ENCODE data around the gene CHURC1.

Gene CHURC1

GRCh38 chr14:64914237-64915028, at the start of gene CHURC1:
CHURC1 (plus strand) TSS chr14:64914455; CDS start chr14:64914496, 41 bp downstream.
- DNase-seq = peak; percentile 98

DNA sequence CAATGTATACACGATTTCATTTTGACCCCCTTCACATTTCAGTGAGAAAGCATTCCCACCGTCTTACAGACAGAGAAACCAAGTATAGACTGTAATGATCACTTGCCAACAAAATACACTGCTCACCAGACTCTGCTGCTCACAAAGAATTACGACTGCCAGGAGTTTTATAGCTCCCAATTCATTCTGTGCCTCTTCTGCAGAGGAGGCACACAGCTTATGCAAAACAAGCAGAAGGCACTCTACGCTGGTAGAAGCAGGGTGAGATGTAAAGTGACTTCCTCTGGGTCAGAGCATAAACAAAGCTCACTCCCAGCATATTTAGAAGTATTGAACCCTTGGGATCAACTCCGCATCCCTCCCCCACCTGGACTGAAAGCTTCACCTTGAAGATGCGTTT, 49.1 kb upstream of the CHURC1 start:
- no peak for DNase-seq

GRCh38 chr14:64865992-64866391, 48.3 kb upstream of the CHURC1 start:
- DNase-seq = no peak

DNA sequence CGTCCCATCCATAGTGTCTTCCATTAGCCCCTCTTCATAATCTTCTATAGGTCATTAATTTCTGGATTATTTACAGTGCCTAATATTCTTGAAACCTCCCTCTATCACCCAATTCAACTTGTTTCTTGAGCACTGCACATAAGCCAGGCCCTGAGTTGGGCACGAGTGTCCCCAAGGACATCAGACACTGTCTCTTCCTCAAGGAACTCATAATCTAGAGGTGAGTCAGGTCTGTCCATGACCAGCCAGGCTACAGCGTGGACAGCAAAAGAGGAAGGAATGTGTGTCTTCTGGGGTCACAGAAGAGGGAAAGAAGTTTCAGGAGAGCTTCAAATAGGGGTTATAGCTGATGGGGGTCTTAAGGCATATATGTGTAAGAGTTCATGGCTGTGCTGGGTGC, 47.1 kb upstream of the CHURC1 start:
- DNase-seq = no peak

- DNase-seq = no peak
These were observed 45.9 kb upstream of the CHURC1 start for GRCh38 chr14:64868379-64868778.

GRCh38 chr14:64868841-64869240, 45.4 kb upstream of the CHURC1 start:
- DNase-seq = no peak

DNA sequence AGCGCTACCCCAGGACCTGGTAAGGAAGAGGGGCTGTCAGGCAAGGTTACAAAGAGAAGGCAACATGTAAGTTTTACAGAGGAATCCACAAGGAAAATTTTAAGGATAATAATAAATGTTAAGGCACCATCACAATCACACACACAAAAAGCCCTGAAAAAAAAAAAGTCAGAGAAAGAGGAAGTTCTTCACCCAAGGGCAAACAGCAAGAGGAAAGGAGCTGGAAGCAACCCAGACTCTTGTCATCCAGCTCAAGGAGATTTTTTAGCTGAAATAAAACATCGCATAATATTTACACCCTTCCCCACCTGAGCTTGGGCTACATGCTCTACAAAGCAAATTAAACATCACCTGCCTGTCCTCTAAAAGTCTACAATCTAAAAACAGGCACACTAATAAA, 44.1 kb upstream of the CHURC1 start:
- DNase-seq = no peak

DNA sequence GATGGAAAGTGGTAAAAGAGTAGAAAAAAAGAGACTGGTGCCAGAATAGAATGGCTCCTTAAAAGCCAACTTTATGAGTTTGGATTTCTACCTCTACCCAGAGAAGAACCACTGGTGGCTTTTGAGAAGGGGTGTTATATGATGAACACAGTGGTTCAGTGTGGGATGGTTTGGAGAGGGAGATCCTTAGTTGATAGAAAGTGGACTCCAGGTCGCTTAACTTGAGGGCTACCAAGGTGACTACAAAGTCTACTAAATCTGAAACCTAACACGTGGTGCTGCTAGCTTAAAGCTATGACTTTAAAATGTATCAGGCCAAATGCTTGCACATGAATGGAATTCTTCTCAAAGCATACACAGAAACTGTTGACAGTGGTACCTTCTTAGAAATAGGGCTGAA, 42.9 kb upstream of the CHURC1 start:
- no peak for DNase-seq

- no peak for DNase-seq
These were observed 40.6 kb upstream of the CHURC1 start for GRCh38 chr14:64873506-64874219.

DNA sequence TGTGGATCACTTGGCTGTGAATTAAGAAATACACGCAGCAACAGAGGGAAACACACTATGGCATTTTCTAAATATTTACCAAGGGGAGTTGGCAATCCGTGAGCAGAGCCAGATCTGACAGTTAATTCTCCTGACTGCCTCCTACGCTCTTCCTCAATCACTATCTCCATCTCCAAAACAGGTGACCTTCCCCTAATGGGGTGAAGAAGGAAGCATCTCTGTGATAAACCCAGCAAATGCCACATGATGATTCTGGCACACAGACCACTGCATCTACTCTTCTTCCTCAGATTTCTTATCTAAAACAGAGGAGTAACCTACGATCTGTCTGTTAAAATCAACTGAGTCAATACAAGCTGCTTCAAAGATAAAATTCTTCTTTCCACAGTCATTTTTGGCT, 38.9 kb upstream of the CHURC1 start:
- no peak for DNase-seq

GRCh38 chr14:64877846-64878245, 36.4 kb upstream of the CHURC1 start:
- no peak for DNase-seq

DNA sequence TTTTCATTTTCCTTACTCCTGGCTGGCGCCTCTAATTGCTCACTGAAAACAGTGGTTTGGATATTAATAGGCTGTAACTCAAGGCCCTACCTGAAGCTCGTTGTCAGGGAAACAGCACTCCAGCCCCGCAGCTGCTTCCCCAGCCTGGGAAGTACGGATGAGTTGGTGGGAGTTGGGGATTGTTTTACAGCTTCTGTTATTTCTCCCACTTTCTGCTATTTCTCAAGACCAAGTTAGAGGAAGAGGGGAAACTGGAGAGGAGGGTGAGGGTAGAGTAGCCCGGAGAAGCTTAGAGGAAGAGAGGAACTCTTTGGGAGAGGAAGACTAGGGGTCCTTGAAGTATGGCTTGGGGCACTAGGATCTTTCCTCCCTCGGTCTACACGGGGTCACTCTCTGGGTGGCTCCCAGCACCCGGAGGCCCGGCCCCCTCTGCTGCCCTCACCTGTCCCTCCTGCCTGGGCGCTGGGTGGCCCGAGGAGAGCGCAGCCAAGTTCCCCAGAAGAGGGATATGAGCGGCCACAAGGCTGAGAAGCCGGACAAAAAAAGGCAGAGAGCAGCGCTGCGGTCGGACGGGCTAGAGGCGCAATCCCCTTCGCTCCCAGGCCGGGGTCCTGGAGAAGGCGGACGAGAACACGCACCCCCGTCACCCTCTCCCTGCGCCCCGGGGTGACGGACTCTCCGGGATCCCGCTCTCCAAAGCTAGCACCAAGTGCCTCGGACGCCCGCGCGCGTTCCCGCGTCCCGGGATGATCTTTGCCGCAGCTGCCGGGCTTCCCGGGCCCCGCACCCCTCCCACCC, 35.2 kb upstream of the CHURC1 start:
- DNase-seq = peak; percentile 15

- peak; percentile 17 for DNase-seq
These were observed 34.5 kb upstream of the CHURC1 start, which contains the start of gene SPTB for GRCh38 chr14:64879635-64880220. SPTB (minus strand) TSS chr14:64879907; CDS start chr14:64823094, 56,813 bp downstream.

- DNase-seq = peak; percentile 59
These were observed 33.8 kb upstream of the CHURC1 start for GRCh38 chr14:64880221-64881121.

GRCh38 chr14:64885559-64885958, 28.7 kb upstream of the CHURC1 start:
- no peak for DNase-seq

- DNase-seq = no peak
These were observed 24.9 kb upstream of the CHURC1 start for GRCh38 chr14:64889352-64889751.

DNA sequence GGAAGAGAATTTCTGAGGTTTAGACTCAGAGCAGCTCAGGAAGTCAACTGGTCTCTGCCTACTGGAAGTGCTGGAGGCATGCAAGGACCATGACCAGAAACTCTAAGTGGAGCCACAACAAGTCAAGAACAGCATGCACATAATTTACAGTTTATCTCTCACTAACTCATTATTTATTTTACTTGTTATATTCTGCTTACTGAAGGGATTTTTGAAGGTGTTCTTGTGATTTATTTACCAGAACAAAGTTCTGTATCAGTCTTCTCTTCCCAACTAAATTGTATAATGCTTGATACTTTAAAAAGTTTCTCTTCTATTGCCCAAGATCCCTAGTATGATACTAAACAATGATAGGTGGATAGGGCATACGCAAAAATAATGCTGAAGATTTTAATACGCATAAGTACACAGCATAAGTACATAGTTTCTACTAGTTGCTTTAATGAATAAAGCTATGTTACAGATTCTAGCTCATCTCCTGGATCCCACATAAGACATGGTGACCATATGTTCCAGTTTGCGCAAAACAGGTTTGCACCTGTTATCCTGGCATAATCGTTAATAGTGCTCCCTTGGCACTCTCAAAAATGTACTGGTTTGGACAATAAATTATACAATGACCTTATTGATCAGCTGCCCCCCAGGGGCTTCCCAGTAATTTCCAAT, 22.9 kb upstream of the CHURC1 start:
- DNase-seq = no peak

DNA sequence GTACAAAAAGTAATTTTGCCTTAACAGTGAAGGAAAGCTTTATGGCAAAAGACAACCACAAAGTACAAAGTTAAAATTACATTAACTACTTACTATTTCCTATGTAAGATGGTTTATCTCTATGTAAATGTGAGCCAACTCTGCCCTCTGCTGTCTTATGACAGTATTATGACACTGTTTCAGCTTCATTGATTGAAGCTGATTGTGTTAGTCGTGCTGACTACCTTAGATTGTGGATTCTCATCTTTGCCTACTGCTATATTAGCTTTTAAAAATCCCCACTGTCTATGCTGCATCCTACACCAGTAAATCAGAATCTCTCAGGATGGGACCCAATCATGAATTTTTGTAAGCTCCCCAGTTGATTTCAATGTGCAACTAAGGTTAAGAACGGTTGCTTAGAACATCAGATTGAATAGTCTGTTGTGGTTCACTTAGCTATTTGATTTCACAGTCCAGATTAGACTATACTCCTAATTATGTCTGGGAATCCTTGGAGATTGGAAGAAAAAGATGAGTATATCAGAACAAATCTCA, 22.3 kb upstream of the CHURC1 start:
- DNase-seq = peak; percentile 33

- DNase-seq = no peak
These were observed 14.3 kb upstream of the CHURC1 start for GRCh38 chr14:64899958-64900357.

DNA sequence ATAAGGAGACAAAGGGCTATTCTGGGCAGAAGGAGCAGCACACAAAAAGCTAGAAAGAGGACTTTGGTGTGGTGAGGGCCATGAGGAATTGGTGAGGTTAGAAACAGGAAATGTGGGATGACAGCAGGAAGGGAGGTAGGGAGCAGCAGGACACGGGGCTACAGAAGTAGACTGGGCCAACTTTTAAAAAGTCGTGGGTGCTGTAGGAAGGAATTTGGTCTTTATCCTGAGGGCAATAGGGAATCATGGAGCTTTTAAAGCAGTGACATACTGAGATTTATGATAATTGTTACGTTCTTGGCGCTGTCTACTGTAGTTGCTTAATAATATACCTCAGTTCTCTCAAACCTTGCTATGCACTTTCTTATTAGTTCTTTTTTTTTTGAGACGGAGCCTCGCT, 8.2 kb upstream of the CHURC1 start:
- no peak for DNase-seq

GRCh38 chr14:64910847-64911495, 3.3 kb upstream of the CHURC1 start:
- no peak for DNase-seq

Data from NCI-H2227 treated with DMSO at 0.1 percent for 48 hours (cell line).